HG03460 (cell line): ENCODE data around the gene TTC27.
A peak's percentile ranks its signal among the peaks of the same experiment; 100 is the strongest.

Source experiments
- ATAC-seq: cut with Tn5 transposase; IDR thresholded peaks from one replicate; pipeline ENCODE4 v1.9.1; 2021; ENCODE audit not compliant: unreplicated experiment

TTC27 gene

GRCh38 chr2:32666704-32667103 lies 38.9 kb downstream of the TTC27 start:
- ATAC-seq: no peak

GRCh38 chr2:32668254-32668653 lies 40.4 kb downstream of the TTC27 start:
- ATAC-seq: no peak

- no peak for ATAC-seq
Observed at GRCh38 chr2:32671885-32672533, 44.2 kb downstream of the TTC27 start.

- no peak for ATAC-seq
Observed at GRCh38 chr2:32678825-32679224, 51.0 kb downstream of the TTC27 start.

- ATAC-seq: no peak
Observed at GRCh38 chr2:32680942-32681341, 53.1 kb downstream of the TTC27 start.

- ATAC-seq: no peak
Observed at GRCh38 chr2:32683520-32684086, 55.8 kb downstream of the TTC27 start.

- no peak for ATAC-seq
Observed at GRCh38 chr2:32688541-32688940, 60.7 kb downstream of the TTC27 start.

- ATAC-seq: no peak
Observed at GRCh38 chr2:32691678-32692077, 63.8 kb downstream of the TTC27 start.

- no peak for ATAC-seq
Observed at GRCh38 chr2:32696439-32696838, 68.6 kb downstream of the TTC27 start.

GRCh38 chr2:32697156-32697555 lies 69.3 kb downstream of the TTC27 start:
- ATAC-seq: no peak

- ATAC-seq: no peak
Observed at GRCh38 chr2:32699151-32699550, 71.3 kb downstream of the TTC27 start.

- no peak for ATAC-seq
Observed at GRCh38 chr2:32701806-32702205, 74.0 kb downstream of the TTC27 start.

GRCh38 chr2:32702303-32703064 lies 74.6 kb downstream of the TTC27 start:
- no peak for ATAC-seq

- no peak for ATAC-seq
Observed at GRCh38 chr2:32706815-32707579, 79.1 kb downstream of the TTC27 start.

GRCh38 chr2:32711219-32711618 lies 83.4 kb downstream of the TTC27 start:
- ATAC-seq: no peak

- no peak for ATAC-seq
Observed at GRCh38 chr2:32711908-32712501, 84.2 kb downstream of the TTC27 start.

GRCh38 chr2:32712870-32713269 lies 85.0 kb downstream of the TTC27 start:
- ATAC-seq: no peak

GRCh38 chr2:32714521-32714920 lies 86.7 kb downstream of the TTC27 start:
- ATAC-seq: no peak

GRCh38 chr2:32715391-32715841 lies 87.6 kb downstream of the TTC27 start:
- ATAC-seq: peak; percentile 85

- ATAC-seq: no peak
Observed at GRCh38 chr2:32715981-32716380, 88.1 kb downstream of the TTC27 start.

GRCh38 chr2:32716598-32716997 lies 88.7 kb downstream of the TTC27 start:
- no peak for ATAC-seq
